ENCODE results near the gene PIGX. TPM values are rescaled to one million over a fixed set of nuclear protein-coding genes. Genes with fewer than 3 reads are reported as not detected.

Gene PIGX
- total RNA-seq, 2 experiments from 2014 or later: 40.5 to 56.9 TPM

GRCh38 chr3:196777836-196778235 lies 65.7 kb downstream of the PIGX start:
- CTCF ChIA-PET: interaction anchor here (0.6 to 1.2 kb wide), 2 partner anchors 226 to 1533 kb away, joined by 3 read pairs; no protein-coding TSS in a partner anchor

GRCh38 chr3:196778755-196779154 lies 66.6 kb downstream of the PIGX start:
- no peak overlapping the region for H3K4me3 Mint-ChIP-seq
- H3K9me3 Mint-ChIP-seq (ENCODE audit: low read depth): peaks cover 11% of the 10 kb centered on the region
- H3K4me1 Mint-ChIP-seq: peaks cover 28% of the 10 kb centered on the region
- H3K27me3 Mint-ChIP-seq: no peaks in the 10 kb centered on the region
- DNase-seq: no peak
- peaks cover 65% of the 10 kb centered on the region for H3K36me3 Mint-ChIP-seq
- CTCF ChIA-PET: no interaction called here
- ATAC-seq: no peak
- no peak overlapping the region for H3K27ac Mint-ChIP-seq

More at GRCh38 chr3:196777836-196778235, 65.7 kb downstream of the PIGX start:
- Mint-ChIP-seq H3K27ac (no peak overlapping the region), H3K4me1 (peaks cover 34% of the 10 kb centered on the region), H3K9me3 (ENCODE audit: low read depth) (peaks cover 11% of the 10 kb centered on the region), H3K27me3 (no peaks in the 10 kb centered on the region), H3K36me3 (peaks cover 58% of the 10 kb centered on the region), H3K4me3 (no peak overlapping the region)
- no peak for DNase-seq
- ATAC-seq: no peak

GRCh38 chr3:196782511-196782910 lies 70.3 kb downstream of the PIGX start:
- DNase-seq (no peak), ATAC-seq (no peak)
- Mint-ChIP-seq H3K4me3 (no peak overlapping the region), H3K9me3 (ENCODE audit: low read depth) (peaks cover 11% of the 10 kb centered on the region), H3K4me1 (peaks cover 13% of the 10 kb centered on the region), H3K27ac (no peak overlapping the region), H3K36me3 (peaks cover 72% of the 10 kb centered on the region), H3K27me3 (no peaks in the 10 kb centered on the region)
- CTCF ChIA-PET: no interaction called here

Other genes starting within 250 kb of the PIGX start
- 10 to 100 TPM; 29.6 to 39.4 TPM for gene RNF168, start 208.6 kb upstream of the PIGX start, total RNA-seq
- not detected for gene SMCO1, start 197.0 kb upstream of the PIGX start, total RNA-seq
- 10 to 100 TPM; 22.2 to 23.1 TPM for gene WDR53, start 143.8 kb upstream of the PIGX start, total RNA-seq
- gene FBXO45, start 143.7 kb upstream of the PIGX start, total RNA-seq: 10 to 100 TPM; 14.9 to 20.3 TPM
- gene NRROS, start 72.7 kb upstream of the PIGX start, total RNA-seq: 10 to 100 TPM; 37.5 to 47.8 TPM
- 1 to 10 TPM; 4.1 to 5.4 TPM for gene CEP19, start 127 bp upstream of the PIGX start, total RNA-seq
- gene PAK2, start 27.5 kb downstream of the PIGX start, total RNA-seq: 100 to 1,000 TPM in 1 of 2 experiments, 10 to 100 TPM in 1; 86.4 to 118 TPM
- 10 to 100 TPM; 39.8 to 42.0 TPM for gene SENP5, start 155.5 kb downstream of the PIGX start, total RNA-seq
- gene NCBP2, start 230.2 kb downstream of the PIGX start, total RNA-seq: 10 to 100 TPM; 52.5 to 68.9 TPM

All from activated CD8-positive, alpha-beta memory T cell treated with anti-CD3 and anti-CD28 coated beads, Interleukin-2, amount 10 ng/mL, durations not matched to agents 7 days and 5 days (primary cell).